Epidermal melanocyte (primary cell): ENCODE data around the gene ATXN2.
"Not testable (repeated sequence)": the region's sequence is repeated elsewhere in the genome, so short reads cannot be mapped to it uniquely, and the experiment has no call there.

ENCODE experiments used
- DNase-seq: peaks from one replicate; pipeline ENCODE4 v3.0.0; 2011; ENCODE audit warnings: low spot score; ENCODE audit not compliant: insufficient read length

Gene ATXN2

DNA sequence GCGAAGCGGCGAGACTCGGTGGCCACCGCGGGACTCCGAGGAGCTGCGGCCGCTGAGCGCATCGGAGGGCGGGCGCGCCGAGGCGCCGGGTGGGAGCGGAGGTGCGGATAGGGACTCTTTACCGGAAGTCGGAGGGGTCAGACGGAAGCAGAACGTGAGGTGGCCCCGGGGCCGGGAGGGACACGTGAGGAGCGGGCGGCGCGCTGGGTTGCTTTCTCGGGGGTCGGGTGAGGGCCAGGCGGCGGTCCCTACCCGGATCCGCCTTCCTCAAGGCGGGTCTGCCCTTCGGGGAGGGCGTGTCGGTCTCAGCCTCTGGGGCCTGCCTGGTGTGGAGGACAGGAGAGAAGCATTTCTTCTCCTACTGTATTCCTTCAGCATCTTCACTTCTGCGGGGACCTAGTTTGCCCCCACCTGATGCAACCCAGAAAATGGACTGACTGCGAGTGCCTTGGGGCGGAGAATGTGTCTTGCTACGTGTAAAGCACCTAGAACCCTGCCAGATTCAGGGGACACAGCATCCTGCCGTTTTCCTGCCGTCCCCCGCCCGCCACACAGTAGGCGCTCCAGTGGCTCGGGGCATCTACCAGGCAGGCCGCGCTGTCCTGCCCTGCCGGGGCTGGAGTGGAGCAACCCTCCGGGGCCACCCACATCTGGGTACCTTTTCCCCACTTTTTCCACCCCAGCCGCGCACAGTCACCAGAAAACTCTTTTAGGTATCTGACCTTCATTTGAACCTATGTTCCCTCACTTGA, 514 bp upstream of the ATXN2 start:
- peak; percentile 84 for DNase-seq

- no peak for DNase-seq
Observed at GRCh38 chr12:111597831-111598636, 1.1 kb downstream of the ATXN2 start.

GRCh38 chr12:111596985-111597830, 1.9 kb downstream of the ATXN2 start:
- DNase-seq, result peak; percentile 49

- DNase-seq, result not testable (repeated sequence)
Observed at GRCh38 chr12:111595341-111595835, 3.7 kb downstream of the ATXN2 start.

DNA sequence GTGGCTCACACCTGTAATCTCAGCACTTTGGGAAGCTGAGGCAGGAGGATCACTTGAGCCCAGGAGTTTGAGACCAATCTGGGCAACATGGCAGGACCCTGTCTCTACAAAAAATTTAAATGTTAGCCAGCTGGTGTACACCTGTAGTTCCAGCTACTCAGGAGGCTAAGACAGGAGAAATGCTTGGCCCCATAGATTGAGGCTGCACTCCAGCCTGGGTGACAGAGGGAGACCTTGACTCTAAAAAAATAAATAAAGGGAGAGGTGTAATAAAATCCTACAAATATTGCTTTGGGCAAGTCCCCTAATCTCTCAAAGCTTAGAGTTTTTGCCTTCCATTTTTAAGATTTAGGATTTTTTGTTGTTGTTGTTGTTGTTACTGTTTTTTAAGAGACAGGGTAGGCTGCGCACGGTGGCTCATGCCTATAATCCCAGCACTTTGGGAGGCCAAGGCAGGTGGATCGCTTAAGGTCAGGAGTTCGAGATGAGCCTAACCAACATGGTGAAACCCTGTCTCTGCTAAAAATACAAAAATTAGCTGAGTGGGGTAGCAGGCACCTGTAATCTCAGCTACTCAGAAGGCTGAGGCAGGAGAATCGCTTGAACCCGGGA, 7.6 kb downstream of the ATXN2 start:
- not testable (repeated sequence) for DNase-seq

GRCh38 chr12:111590552-111590951, 8.6 kb downstream of the ATXN2 start:
- no peak for DNase-seq

DNA sequence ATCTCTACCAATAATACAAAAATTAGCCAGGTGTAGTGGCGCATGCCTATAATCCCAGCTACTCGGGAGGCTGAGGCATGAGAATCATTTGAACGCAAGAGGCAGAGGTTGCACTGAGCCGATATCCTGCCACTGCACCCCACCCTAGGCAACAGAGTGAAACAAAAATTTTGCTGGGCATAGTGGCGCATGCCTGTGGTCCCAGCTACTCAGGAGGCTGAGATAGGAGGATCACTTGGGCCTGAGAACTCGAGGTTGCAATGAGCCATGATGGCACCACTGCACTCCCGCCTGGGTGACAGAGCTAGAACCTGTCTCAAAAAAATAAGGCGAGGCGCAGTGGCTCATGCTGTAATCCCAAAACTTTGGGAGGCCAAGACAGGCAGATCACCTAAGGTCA, 9.5 kb downstream of the ATXN2 start:
- DNase-seq, result no peak

DNA sequence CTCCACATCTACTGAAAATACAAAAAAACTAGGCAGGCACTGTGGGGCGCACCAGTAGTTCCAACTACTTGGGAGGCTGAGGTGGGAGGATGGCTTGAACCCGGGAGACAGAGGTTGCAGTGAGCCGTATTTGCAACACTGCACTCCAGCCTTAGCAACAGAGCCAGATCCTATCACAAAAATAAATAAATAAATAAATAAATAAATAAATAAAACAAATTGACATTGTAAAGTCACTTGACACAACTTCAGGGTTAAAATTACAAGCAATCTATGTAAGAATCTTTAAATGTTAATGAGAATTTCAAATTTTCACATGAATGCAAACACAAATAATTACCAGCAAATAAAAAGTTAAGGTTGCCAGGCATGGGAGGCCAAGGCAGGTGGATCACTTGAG, 11.1 kb downstream of the ATXN2 start:
- DNase-seq, result no peak

GRCh38 chr12:111586986-111587385, 12.1 kb downstream of the ATXN2 start:
- no peak for DNase-seq

GRCh38 chr12:111585690-111586089, 13.4 kb downstream of the ATXN2 start:
- DNase-seq, result no peak

DNA sequence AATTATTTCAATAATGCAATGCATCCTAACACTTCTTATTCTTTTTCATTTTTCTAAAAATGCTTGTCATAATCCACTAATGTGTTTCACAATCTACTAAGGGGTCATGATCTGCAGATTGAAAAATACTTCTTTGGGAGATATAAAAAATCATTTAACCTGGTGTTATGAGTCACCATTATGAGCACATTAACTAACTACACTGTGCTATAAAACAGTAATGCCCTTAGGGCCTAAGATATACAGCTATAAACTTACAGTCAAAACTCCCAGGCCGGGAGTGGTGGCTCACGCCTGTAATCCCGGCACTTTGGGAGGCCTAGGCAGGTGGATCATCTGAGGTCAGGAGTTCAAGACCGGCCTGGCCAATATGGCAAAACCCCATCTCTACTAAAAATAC, 14.2 kb downstream of the ATXN2 start:
- DNase-seq, result no peak

DNA sequence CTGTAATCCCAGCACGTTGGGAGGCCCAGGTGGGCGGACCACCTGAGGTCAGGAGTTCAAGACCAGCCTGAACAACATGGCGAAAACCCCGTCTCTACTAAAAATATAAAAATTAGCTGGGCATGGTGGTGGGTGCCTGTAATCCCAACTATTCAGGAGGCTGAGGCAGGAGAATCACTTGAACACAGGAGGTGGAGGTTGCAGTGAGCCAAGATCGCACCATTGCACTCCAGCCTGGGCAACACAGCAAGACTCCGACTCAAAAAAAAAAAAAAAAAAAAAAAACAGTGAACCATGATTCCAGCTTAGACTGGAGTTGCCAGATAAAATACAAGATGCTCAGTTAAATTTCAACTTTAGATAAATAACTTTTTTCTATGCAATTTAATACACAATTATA, 15.6 kb downstream of the ATXN2 start:
- not testable (repeated sequence) for DNase-seq

- DNase-seq, result no peak
Observed at GRCh38 chr12:111582133-111582747, 16.9 kb downstream of the ATXN2 start.

DNA sequence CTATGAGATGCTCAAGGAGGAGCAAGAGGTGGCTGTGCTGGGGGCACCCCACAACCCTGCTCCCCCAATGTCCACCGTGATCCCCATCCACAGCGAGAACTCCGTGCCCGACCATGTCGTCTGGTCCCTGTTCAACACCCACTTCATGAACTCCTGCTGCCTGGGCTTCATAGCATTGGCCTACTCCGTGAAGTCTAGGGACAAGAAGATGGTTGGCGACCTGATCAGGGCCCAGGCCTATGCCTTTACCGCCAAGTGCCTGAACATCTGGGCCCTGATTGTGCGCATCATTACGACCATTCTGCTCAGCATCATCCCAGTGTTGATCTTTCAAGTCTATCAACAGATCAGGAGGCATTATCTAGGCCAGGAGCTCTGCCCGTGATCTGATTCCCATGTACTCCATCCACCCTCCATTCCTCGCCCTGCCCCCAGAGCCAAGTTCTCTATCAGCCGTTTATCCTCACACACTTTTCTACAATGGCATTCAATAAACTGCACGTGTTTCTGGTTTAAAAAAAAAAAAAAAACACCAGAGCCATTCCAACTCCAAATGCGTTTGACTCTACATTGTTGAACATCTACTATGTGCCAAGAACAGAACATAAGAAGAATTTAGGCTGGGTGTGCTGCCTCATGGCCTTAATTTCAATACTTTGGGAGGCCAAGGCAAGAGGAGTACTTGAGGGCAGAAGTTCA, 17.5 kb downstream of the ATXN2 start:
- DNase-seq, result no peak

DNA sequence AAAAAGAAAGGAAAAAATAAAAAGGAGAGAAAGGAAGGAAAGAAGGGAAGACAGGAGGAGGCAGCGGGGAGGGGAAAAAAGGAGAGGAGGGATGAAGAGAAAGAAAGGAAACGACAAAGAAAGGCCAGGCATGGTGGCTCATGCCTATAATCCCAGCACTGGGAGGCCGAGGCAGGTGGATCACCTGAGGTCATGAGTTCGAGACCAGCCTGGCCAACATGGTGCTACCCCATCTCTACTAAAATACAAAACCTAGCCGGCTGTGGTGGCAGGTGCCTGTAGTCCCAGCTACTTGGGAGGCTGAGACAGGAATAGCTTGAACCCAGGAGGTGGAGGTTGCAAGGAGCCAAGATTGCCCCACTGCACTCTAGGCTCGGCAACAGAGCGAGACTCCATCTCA, 18.4 kb downstream of the ATXN2 start:
- no peak for DNase-seq

DNA sequence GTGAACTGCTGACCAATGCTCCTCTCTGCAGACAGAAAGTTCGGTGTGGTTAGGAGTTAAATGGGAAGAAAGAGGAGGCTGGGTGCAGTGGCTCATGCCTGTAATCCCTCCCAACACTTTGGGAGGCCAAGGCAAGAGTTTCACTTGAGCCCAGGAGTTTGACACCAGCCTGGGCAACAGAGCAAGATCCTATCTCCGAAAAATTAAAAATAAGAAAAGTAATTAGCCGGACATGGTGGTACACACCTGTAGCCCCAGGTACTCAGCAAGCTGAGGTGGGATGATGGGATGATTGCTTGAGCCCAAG, 19.0 kb downstream of the ATXN2 start:
- DNase-seq, result no peak

GRCh38 chr12:111578971-111579340, 20.2 kb downstream of the ATXN2 start:
- DNase-seq, result no peak

DNA sequence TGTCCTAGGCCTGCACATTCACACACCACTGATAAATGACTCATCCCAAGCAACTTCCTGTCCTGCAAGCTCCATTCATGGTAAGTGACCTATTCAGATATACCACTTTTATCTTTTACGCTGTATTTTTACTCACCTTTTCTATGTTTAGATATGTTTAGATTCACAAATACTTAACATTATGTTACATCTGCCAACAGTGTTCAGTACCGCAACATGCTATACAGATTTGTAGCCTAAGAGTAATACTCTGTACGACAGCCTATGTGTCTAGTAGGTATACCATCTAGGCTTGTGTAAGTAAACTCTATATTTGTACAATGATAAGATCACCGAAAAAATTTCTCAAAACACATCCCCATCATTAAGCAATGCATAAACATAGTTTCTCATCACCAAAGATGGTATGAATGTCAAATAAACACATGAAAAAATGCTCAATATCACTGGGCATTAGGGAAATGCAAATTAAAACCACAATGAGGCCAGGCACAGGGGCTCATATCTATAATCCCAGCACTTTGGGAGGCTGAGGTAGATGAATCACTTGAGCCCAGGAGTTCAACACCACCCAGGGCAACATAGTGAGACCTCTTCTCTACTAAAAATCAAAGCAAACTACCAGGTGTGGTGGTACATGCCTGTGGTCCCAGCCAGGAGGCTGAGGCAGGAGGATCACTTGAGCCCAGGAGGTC, 20.7 kb downstream of the ATXN2 start:
- DNase-seq, result no peak

GRCh38 chr12:111574797-111575443, 24.2 kb downstream of the ATXN2 start:
- no peak for DNase-seq
